ENCODE measurements around the gene HERC5.

The HERC5 gene

DNA sequence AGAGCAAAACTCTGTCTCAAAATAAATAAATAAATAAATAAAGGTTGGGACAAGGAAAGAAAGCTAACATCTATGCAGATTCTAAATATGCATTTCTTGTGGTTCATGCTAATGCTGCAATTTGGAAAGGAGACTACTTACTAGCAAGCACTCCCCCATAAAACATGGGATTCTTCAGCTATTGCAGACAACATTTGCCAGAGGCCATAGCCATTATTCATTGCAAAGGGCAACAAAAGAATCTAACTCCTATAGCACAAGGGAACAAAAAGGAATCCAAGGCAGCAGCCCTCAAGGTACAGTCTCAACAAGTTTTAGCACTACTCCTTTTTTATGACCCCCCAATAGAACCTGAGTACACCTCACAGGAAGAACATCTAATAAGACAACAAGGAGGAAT lies 8.0 kb upstream of the HERC5 start:
- no peak for DNase-seq

DNA sequence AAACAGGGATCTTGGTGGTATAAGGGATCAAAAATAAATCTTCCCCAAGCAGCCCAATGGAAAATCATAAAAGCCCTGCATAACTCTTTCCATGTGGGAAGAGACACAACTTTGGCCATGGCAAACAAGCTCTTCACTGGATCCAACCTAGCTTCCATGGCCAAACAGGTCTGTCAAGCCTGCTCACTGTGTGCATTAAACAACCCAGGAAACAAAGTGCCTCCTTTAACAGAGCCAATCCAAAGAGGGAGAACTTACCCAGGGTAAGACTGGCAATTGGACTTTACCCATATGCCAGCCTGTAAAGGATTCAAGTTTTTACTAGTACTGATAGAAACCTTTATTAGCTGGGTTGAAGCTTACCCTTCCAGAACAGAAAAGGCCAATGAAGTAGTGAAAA lies 7.6 kb upstream of the HERC5 start:
- DNase-seq = no peak

DNA sequence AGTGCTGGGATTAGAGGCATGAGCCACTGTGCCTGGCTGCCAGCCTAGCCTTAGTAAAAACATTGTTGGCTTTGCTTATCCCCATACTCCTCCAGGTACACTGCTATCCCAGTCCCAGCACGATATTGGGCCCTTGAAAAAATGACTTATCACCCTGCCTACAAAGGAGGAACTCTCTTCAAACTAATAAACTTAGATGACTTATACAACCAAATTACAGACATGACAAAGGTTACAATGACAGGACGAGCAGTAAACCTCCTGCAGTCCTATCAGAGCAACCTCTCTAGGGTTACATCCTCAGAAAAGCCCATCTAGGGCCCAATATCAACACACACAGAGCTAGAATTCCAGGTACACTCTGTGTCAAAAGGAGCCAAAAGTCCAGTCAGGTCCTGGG lies 5.7 kb upstream of the HERC5 start:
- no peak for DNase-seq

DNA sequence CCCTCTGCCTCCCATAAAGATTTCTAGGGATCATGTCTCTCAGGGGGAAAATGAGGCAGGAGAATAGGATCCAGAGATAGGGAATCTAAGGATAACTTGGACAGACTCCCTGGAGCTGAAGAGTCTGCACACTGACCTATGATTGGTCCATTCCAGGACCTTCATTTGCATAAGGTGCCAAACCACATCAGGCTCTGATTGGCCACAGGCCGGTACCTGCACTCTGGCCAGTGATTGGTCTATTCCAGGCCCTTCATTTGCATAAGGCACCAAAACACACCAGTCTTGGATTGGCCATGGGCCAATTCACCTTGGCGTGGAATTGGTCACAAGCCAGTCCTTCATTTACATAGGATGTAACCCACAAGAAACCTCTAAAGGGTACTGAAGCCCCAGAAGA lies 4.0 kb upstream of the HERC5 start:
- DNase-seq = no peak

DNA sequence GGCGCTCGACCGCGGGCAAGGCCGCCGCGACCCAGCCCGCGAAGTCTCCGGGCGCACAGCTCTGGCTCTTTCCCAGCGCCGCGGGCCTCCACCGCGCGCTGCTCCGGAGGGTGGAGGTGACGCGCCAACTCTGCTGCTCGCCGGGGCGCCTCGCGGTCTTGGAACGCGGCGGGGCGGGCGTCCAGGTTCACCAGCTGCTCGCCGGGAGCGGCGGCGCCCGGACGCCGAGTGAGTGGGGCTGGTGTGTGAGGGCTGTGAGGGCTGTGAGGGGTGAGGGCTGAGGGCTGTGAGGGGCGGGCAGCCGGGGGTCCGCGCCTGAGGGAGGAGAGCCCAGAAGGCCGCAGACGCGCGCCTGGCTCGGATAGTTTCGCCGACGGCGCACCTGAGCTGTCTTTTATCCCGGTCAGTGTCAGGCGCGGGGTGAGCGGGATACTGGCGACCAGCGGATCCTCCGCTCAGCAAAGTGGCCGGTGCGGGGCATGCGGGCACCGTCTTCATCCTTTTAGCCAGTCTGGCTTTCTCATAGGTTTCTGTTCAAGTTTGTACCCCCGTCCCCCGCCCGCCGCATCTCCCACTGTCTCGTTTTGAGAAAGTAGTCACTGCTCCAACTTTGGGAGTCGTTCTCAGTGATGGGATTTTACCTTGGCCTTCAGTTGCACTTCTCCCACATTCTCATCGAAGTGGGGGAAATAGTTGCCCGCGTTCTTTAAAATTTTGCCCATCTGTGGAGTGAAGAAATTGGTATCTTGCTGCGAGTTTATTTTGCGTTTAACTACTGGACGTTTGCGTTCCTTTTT lies 586 bp downstream of the HERC5 start:
- DNase-seq = peak; percentile 34

DNA sequence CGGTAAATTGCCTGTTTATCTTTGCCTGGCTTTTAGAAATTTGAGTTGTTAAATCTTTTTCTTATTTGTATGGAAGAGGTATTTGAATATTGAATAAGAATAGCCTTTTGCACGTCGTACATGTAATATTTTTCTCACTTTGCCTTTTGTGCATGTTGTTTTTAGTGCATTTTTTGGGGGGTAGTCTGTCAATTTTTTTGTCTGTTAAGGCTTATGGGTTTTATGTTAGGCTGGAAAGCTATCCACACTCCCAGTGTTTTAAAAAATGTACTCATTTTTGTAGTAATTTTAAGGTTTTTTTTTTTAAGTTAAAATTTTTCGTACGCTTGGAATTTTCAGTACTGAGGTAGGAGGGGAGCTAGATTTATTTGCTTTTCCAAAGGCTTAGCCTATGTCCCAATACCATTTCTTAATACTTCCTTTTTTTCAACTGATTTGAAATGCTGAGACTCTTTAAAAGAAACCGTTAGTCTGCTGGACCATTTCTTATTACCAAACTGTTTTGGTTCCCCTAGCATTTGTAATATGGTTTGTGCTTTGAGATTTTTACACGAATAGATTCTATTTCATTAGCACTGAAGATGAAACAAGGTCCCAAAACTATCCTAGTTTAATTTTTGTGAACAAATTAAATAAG lies 1.3 kb downstream of the HERC5 start:
- no peak for DNase-seq

DNA sequence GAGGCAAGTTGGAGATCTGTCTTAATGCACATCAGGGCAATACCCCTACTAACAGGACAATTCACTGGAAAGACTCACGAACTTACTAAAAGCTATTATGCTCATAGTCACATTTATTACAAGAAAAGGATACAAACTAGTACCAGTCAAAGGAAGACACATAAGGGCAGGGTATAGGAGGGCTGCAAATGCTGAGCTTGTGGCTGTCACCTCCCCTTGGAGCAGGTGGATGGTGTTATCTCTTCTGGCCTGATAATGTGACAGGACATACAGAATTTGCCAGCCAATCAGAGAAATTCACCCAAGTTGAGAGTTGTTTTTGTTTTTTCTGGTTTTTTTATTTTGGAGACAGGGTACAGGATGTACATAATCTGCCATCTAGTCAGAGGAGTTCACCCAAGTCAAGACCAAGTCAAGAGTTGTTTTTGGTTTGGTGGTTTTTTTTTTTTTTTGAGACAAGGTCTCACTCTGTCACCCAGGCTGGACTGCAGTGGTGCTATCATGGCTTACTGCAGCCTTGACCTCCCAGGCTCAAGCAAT lies 8.8 kb downstream of the HERC5 start:
- no peak for DNase-seq

DNA sequence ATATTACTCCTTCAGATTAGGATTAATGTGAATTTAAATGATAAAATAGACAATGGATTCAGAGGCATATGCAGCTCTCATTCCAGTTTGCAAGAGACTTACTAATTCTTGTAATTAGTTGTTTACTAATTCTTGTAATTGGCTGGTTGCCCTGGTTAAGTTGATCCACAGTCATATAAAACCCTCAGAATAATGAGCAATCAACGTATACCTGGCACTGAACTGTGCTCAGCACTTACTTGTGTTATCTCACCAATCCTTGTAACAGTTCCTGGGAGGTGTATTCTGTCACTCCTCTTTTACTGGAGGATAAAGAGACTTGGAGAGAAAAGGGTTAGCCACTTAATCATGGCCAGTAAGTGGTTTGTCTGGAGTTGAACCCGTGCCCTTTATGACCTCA lies 10.5 kb downstream of the HERC5 start:
- peak; percentile 23 for DNase-seq

DNA sequence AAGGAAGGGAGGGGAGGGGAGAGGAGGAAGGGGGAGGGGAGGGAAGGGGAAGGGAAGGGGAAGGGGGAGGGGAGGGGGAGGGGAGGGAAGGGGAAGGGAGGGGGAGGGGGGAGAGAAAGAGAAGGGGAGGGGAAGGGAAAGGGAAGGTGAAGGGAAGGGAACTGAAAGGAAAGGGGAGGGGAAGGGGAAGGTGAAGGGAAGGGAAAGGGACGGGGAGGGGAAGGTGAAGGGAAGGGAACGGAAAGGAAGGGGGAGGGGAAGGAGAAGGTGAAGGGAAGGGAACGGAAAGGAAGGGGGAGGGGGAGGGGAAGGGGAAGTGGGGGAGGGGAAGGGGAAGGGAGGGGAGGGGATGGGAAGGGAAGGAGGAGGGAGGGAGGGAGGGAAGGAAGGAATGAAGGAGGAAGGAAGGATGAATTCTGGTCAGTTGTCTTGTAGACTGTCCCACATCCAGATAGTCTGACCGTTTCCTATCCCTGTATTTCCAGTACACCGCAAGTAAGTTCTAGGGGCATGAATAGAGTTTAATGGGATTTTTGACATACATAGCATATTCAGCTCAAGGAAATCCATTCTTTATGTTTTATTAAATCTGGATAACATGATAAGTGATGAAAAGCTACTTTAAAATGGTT lies 20.4 kb downstream of the HERC5 start:
- no peak for DNase-seq

DNA sequence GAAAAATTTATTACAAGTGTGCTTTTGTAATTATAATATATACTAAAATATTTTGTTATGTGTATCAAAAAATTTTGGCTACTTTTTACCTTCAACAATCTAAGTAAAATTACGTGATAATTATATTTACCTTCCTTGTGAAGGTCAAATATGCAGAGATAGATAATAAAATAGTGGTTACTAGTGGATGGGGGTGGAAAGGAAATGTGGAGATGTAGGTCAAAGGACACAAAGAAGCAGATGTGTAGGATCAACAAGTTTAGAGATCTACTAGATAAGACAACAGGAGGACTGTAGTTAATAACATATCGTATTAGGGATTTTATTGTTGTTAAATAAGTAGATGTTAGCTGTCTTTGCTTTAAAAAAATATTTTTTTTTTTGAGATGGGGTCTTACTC lies 21.3 kb downstream of the HERC5 start:
- DNase-seq = no peak

DNA sequence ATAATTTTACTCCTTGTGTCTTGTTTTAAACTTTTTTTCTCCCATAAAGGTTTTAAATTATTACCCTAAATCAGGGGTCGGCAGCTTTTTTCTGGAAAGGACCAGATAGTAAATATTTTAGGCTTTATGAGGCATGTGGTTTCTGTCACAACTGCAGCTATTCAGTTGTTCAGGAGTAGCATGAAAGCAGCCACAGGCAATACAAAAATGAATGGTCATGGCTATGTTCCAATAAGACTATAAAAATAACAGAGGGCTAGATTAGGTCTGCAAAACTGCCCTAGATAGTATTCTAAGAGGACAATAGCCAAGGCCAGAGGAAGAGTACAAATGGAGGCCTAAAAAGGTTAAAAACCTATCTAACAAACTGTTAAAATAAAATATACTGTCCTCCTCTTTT lies 24.6 kb downstream of the HERC5 start:
- DNase-seq = no peak

DNA sequence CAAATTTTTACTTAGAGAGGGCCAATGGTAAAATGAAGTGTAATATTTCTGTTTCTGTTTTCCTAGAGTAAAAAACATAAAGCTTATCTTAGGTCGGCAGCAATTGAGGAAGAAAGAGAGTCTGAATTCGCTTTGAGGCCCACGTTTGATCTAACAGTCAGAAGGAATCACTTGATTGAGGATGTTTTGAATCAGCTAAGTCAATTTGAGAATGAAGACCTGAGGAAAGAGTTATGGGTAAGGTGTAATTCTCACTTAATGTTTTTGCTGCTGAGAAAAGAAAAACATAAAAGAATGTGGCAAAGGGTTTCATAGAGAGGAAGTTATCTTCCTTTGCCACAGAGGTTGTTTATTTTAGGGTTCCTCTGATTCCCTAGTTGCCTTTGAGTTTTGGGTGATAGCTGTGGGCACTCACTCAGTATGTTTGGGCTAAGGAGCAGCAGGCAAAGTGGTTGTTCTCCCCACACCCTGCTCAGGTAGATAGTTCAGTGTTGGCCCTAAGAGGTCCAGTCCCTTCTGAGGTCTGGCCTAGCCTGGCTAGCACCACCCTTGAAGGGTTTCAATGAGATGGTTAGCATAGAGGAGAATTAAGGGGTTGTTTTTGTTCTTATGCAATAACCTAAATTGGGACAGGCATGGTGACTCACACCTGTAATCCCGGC lies 32.3 kb downstream of the HERC5 start:
- DNase-seq = peak; percentile 30

DNA sequence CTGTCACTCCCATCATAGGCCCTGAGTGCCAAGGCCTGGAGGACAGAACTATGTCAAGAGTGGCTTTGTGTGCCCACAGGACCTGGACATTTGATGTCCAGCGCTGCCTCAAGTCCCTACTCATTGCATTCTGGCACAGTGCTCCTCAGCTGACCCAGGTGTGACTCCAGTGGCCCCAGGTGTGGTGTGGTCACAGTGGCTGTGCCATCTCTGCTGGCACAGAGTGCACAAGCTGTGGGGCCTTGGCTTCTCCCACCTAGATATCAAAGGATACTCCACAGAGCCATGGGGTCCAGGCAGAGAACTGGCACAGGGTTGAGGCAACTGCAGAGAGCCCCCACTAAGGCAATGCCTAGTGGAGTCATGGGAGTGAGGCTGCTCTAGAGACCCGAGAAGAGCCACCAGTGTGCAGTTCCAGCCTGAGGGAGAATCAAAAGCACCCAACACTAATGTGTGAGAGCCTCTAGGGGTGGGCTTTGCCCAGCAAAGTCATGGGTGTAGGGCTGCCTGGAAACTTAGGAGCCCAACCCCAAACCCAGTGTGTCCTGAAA lies 41.0 kb downstream of the HERC5 start:
- no peak for DNase-seq

DNA sequence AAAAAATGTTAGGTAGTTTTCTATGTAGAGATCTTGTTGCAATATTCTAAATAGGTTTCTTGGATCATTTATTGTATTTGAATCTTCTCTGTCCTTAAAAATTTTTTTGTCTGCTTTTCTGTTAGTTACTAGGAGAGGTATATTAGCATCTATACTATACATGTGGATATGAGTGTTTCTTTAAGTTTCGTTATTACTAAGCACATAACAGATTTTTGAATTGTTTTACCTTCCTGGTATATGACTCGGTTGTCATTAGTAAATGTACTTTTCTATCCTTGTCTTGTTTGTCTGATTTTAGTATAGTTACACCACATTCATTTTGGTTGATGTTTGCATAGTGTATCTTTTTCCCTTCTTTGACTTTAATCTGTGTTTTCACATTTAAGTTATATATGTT lies 46.4 kb downstream of the HERC5 start:
- DNase-seq = peak; percentile 36

DNA sequence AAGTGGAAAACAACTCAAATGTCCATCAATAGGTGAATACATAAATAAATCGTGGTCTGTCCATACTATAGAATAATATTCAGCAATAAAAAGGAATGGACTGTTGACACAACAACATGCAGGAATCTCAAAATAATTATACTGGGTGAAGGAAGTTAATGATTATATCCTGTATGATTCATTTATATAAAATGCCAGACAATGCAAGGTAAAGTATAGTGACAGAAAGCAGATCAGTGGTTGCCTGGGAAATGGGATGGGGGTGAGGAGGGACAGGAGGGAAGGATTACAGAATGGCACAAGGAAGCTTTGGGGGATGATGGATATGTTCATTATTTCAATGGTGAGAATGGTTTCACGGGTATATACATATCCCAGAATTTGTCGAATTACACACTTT lies 54.3 kb downstream of the HERC5 start:
- DNase-seq = no peak

DNA sequence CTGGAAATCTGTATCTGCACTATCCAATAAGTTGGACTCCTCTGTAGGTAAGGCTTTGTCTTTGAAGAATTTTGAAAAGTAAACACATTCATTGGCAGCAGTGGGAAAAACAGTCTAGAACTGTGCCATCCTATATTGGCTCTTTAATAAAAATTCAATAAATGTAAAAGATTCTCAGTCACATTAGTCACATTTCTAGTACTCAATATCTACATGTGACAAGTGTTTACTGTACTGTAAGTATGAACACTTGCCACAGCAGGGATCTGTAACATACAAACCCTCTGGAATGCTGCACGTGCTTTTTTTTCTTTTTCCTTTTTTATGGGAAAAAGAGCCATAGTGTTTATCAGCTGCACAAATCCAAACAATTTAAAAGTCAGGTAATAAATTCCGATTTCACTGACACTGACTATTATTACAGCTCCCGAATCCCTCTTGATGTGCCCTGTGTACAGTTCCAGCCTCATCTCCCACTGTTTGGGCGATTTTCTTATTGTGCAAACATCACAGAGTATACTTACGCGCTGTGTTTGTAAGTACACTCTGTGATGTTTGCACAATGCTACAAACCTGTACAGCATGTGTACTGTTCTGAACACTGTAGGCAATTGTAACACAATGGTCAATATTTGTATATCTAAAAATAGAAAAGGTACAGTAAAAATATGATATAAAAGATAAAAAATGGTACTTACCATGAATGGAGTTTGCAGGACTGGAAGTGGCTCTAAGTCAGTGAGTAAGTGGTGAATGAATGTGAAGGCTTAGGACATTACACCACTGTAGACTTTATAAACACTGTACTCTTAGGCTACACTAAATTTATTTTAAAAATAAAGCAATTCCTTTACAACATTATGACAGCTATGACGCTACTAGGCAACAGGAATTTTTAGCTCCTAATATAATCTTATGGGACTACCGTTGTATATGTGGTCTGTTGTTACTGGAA lies 57.9 kb downstream of the HERC5 start:
- no peak for DNase-seq

DNA sequence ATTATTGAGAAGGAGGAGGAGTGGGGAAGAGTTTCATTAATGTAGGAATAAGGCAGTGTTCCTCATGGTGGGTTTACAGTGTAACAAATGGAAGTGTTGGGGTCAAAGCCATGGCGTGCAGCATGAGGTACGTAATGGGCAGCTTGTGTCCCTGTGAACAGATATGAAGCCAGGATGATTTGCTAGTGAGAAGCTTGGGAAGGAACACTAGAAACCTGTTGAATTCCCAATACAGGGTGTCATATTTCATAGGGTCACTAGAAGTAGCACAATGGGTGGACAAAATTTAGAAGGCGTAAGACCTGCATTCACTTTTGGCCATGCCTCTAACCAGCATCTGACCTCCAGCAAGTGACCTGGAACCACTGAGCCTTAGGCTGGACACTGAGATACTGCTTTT lies 59.8 kb downstream of the HERC5 start:
- DNase-seq = no peak

DNA sequence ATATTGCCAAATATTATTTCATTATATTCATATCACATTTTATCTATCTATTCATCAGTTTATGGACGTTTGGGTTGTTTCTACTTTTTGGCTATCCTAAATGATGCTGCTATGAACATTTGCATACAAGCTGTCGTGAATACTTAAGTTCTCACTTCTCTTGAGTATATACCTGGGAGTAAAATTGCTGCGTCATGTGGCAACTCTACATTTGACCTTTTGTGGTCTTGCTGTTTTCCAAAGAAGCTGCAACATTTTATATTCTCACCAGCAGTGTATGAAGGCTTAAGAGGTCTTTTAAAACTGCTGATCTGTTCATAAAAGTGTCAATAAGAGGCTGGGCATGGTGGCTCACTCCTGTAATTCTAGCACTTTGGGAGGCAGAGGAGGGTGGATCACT lies 60.9 kb downstream of the HERC5 start:
- DNase-seq = no peak

DNA sequence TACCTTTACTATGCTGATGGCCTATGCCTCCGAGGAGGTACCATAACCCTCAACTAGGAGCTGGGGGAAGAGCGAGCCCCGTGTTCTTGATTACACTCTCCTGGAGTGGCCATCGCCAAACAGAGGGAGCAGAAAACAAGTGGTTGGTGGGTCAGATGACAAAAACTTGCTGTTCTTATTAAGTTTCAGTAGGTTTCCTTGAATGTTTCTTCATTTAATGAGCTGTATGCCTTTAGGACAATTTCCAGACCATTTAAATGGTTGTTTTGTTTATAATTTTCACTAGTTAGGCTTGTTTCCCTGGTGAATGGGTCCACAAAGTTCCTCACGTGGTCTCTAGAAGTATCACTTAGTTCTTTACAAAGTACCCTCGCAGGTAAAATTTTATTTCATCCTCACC lies 62.0 kb downstream of the HERC5 start:
- DNase-seq = no peak

DNA sequence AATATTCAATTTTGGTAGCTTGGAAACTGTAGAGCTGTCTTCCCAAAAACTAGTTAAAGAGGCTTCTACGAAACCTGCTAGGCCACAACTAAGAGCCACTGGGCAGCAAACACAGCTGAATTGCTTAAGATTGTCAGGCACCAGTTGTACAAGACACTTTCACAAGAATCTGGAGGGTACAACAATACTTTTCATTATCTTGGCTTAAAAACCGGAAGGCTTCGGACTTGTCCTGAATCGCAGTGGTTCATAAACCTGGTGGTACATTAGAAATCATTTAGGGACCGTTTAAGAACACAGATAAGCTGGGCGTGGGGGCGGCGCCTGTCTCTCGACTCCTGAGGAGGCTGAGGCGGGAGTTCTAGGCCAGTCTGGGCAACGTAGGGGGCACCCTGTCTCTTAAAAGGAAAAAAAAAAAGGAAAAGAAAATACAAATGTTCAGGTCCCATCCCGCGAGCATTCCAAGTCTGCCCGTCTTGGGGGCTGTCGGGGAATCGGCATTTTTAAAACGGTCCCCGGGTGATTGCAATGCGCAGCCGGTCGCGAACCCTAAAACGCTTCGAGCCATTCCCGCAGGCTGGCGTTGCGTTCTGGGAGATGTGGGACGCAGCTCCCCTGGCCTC lies 65.9 kb downstream of the HERC5 start:
- peak; percentile 43 for DNase-seq

DNA sequence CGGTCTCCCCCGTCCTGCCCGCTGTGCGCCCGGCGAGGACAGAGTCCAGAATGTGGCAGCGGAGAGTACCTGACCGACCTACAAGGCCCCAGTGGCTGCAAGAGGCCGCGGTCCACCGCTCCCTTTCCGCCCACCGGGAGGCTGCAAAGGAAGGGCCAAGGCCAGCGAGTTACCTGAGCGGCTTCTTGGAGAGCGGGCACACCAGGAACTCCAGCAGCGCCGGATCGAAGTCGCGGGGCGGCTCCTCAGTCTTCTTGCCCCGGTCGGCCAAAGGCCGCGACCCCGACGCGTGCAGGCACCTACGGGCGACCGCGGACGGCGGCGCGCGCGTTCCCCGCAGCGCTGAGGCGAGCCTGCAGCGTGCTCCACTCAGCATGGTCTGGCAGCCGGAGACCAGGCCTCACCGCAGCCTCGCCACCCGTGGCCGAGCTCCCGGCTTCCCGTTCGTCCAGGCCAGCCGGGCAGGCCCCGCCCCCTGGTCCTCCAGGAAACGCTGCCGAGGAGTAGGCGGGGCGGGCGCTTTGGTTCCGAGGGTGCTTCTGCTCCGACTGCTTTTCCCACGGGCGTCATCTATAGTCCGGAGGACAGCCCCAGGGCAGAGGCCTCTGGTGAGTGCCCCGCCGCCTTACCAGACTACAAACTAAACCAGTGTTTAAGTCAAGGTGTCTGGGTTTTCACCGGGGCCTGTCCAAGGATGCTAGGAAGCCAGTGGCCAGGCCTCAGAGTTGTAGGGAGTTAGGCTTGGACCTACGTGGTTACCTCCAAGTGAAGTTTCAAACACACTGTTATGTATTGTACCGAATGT lies 66.6 kb downstream of the HERC5 start, which contains the start of gene PYURF:
Gene PYURF, minus strand, starts transcription at position 452 of the 805 bp plus-strand sequence. Its CDS starts 76 bp downstream, at position 376.
- peak; percentile 93 for DNase-seq
